GM19455 (cell line): Measurements from ENCODE around the gene CDCA4.

Experiments used
- ATAC-seq: cut with Tn5 transposase; IDR thresholded peaks from one replicate; pipeline ENCODE4 v1.9.1; 2021; ENCODE audit not compliant: unreplicated experiment

CDCA4 gene

DNA sequence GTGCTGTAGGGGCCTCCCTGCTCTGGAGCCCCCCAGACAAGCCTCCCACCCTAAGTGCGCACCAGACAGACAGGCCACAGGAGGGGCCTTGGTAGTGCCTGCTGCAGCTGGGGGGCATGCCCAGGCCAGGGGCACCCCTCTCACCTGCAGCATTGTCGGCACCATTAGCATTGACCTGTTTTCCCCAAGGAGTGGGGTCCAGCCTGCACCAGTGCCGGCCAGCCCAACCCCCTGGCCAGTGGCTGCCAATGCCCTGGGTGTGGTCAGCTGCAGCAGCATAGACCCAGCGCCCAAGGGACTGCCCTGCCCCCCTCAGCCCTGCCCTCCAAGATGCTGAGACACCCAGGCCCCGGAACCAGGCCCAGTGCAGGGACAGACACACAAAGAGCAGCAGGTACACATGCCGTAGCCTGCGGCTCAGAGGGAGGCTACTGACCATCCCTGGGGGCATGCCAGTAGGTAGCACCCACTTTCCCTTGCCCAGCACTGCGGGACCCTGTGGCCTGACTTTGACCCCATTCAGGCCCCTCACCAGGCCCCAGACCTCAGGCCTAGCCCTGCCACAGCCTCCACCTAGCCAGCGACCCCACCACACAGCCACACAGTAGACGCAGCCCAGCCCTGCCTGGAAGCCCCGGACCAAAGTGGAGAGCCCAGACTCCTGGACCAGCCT lies 43.7 kb downstream of the CDCA4 start:
- ATAC-seq = no peak

DNA sequence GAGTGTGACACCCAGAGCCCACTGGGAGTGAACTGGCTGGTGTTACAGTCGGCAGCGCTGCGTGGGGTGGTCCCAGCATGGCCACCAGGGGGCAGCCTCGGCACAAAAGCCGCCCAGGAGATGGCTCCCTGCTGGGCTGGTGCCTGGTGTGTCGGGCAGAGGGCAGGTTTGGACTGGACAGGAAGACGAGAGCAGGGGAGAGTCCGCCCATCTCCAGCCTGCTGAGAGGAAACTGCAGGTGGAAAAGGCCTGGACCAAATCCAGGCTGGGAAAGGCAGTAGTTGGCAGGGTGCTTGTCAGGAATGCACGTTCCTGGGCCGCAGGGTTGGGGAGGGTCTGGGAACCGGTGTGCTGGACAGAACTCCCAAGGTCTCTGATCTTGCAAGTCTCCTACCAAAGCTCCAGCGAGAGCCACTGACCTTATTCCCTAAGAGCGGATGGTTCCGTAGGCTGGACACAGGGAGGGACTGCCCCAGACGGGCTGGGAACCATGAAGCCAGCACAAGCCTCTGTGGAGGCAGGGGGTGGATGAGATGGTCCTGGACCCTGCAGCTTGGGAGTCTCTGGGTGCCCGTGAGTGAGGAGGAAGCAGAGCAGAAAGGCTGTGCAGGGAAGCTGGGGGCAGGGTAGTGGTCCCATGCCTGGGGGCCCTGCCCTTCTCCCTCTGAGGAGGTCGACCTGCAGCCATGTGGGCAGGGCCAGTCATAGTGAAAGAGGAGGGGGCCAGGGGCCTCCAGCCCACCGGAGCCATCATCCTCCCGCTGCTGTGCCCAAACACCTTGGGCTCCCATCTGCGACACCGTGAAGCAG lies 44.5 kb downstream of the CDCA4 start:
- no peak for ATAC-seq

DNA sequence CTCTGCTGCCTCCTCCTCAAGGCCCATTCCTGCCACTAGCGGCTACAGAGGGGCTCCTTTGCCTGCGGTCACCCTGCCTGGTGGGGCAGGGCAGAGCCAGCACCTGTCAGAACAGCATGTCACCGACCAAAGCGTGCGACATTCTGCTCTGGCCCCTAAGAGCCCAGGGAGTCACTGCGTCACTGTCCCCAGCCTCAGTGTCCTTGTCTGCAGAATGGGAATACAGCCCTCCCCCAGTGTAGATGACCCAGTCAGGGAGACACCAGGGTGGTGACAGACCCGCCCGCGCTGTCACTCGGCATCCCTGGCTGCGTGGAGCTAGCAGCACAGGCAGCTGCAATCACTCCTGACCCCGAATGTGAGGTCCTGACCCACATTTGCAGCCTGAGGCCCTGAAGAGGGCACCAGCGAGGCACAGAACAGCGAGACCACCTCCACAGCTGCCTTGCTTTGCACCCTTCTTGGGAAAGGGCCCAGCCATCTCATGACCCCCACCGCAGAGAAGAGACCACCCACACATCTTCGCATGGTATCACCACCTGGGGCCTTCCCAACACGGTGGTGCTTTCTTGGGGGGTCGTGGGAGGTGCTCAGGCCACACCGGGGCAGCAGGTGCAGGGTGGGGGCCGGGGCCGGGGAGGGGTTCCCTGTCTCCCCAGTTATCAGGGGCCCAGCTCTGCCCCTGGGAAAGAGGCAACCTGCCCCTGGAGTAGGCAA lies 45.2 kb downstream of the CDCA4 start:
- no peak for ATAC-seq

DNA sequence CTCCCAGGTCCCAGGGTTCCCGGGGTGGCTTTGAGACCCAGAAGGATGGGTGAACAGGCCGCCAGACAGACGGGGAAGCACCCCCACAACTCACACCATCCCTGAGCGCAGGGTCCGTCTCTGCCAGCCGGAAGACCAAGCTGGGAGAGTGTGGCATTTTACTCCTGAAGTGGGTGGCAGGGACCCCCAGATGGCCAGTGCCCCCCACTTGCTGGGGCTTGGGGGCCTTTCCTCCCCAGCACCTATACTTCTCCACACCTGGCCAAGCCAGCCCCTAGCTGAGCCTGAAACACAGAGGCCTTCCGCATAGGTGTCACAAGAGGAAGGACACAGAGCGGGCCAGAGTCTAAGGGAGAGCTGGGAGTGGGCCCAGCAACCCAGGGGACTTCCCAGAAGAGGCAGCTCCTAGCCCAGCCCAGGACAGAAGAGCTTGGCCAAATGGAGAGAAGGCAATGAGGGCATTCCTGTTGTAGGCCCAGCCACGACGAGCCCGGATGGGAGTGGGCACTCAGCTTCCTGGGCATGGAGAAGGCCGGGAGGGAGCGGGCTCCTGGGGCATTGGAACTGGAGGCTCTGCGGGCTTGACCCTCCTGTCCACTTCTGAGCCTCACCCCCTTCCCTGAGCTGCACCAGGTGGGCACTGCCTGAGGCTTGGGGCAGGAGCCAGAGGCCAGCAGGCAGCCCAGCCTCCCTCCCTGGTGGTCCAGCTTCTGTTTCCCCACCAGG lies 46.1 kb downstream of the CDCA4 start:
- ATAC-seq = no peak

DNA sequence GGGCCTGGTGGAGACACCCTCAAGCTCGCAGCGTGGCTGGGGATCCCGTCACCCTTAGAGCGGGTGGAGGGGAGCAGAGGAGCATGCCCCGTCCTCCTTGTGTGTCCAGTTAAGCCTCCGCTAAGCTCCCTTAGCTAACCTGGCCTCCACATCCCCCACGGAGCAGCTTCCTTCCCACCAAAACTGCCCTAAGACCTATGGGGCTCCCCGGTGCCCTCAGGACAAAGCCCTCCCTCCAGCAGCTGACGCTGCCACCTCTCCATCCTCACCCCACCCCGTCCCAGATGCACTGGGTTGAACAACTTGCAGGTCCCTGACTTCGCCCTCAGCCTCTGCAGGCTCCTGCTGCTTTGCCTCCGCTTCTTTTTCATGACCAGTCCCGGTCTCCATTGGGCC lies 46.7 kb downstream of the CDCA4 start:
- no peak for ATAC-seq

DNA sequence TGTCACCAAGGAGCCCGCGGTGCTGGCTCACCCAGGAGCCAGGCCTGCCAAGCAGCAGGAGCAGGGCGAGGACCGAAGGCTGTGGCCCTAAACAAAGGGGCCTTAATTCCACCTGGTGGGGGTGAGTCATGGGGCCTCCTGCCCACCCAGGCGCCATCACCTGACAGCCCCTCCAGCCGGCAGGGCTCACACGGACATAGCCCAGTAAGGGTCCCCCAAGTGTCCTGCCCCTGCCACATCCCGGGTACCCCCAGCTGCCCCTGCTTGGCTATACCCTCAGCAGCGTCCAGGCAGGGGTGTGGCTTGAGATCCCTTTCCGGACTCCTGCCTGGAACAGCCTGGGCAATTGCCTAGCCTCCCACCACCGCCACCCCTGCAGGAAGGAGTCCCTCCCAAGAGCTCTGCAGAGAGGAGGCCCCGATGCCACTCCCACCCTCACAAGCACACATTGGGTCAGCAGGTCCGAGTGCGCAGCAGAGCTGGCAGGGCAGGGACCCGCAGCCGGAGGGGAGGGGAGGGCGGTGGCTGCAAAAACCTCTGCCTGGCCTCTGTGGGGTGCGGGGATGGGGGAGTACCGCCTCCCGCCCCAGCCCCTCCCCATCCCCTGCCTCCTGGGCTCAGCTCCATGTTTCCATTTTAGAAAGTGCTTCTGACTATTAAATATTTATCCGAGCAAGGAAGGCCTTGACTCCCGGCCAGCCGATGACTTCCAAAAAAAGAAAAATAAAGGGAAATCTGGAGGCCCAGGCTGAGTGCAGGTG lies 47.3 kb downstream of the CDCA4 start:
- ATAC-seq = no peak

DNA sequence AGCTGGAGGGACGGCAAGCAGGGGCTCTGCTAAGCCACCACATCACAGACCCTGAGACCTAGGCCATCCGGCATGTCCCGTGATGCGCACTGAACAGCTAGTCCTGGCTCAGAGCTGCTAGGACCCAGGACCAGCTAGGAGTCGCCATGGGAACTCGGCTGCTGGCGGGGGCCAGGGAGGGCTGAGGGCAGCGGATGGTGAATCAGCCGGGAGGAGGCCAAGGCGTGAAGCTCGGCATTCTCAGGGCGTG lies 47.8 kb downstream of the CDCA4 start:
- ATAC-seq = no peak

DNA sequence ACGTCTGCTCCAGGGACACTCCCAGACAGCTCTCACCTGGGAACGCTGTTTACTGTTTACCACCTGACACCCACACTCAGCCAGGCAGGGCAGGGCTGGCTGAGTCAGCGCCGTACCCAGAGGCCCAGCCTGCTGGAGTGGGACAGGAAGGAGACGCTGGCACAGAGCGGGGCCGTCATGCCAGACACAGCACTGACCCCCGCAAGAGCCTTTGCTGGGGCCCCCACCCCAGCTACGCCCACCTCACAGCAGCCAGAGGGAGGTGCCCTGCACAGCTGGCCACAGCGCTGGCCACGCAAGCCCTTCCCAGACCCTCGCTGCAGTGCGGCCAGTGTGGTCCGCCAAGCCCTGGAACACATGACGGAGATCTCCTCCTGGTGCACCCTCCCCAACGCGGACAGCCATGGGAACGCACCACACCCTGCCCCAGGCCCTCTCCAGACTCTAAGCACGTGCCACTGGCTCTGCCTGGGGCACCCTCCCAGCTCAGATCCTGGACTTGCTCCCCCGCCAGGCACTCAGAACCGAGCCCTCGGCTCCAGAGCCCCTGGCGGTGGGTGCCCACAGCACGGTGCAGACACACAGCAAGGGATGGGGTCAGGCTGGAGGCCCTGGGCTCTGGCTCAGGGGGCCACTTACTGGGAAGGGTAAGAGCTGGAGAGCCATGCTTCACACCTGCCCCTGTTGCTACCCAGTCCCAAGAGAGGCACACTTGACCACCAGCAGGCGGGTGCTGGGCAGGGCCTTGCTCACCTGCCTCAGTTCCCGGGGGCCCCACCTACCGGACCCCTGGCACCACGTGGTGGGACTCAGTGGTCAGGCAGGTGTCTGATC lies 48.4 kb downstream of the CDCA4 start:
- ATAC-seq = no peak

DNA sequence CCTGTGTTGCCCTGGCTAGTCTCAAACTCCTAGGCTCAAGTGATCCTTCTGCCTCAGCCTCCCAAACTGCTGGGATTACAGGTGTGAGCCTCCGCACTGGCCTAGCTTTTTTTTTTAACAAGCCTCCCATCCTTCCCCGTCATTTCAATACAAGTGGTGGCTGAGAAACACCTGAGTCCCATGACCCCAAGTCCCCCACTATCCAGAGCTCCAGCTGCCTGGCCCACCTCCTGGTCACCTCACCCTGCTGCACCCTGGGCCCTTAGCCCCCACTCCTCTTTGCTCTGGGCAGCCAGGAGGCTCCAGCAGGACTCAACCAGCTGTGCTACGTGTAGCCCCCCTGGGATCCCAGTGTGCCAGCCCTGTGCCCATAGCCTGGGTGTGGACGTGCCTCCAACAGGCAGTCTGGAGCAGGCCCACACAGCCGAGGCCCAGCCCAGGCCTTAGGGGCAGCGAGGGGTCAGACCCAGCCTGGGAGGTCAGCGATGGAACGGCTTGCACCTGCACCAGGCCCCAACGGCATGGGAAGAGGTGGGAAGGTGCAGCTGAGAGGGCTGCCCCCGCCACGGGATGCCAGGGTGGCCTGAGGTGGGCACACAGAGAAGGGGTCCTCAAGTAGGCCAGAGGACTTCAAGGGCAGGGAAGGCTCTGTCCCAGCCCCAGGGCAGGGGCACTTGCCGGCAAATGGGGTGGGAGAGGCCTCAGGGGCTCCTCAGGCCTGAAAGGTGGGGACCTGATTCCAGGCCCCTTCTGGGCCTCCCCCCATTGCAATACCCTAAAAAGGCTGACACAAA lies 49.2 kb downstream of the CDCA4 start:
- no peak for ATAC-seq

DNA sequence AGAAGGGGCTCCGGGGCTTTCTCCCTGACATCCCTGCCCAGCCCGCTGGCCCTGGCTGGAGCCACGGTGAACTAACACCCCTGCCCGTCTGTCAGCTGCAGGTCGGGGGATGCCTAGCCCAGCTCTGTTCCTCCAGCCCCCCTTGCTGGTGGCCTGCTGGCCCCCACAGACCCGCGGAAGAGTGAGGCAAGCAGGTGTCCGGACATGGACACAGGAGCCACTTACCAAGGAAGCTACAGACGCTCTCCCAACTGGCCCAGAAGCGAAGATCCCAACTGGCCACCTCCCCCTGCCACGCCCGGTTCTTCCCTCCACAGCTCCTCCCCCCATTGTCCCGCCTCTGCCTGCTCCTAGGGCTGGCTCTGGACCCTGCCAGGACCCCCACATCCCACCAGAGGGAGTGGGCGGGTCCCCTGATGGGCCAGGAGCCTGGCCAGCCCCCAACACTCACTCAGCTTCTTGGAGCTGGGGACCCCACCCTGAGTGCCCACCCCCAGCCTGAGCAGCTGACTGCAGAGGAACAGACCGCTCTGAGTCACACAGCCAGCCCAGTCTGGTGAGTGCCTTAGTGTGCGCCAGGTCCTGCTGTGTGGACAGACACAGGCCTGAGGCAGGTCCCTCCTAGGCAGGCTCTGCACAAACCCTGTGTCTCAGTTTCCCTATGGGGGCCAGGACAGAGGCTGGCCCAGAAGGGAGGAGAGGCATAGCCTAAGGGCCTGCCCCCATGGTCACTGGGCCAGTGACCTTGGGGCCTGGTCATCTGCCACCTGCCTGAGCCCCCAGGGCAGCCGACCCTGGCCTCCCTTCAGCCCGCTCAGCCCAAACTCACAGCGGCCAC lies 50.4 kb downstream of the CDCA4 start:
- ATAC-seq = no peak

DNA sequence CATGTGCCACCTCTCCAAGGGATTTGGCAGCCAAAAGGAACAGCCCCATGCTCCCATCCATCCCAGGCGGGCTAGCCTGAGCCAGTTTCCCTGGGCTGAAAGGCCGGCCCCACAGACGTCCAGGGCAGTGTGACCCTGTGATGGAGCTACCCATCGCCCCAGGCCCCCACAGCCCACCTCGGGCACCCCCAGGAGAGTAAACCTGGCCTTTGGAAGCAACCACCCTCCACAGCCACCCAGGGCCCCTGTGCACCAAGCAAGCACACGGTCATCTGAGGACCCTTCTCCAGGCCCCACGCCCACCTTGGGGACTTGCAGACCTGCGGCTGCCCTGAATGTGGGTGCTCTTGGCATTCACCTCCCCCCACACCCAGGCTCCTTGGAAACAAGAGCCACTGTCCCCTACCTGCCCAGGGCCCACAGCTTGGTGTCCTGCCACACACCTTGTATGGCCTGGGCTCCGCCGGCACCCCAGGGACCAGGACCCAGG lies 51.1 kb downstream of the CDCA4 start:
- ATAC-seq = no peak

DNA sequence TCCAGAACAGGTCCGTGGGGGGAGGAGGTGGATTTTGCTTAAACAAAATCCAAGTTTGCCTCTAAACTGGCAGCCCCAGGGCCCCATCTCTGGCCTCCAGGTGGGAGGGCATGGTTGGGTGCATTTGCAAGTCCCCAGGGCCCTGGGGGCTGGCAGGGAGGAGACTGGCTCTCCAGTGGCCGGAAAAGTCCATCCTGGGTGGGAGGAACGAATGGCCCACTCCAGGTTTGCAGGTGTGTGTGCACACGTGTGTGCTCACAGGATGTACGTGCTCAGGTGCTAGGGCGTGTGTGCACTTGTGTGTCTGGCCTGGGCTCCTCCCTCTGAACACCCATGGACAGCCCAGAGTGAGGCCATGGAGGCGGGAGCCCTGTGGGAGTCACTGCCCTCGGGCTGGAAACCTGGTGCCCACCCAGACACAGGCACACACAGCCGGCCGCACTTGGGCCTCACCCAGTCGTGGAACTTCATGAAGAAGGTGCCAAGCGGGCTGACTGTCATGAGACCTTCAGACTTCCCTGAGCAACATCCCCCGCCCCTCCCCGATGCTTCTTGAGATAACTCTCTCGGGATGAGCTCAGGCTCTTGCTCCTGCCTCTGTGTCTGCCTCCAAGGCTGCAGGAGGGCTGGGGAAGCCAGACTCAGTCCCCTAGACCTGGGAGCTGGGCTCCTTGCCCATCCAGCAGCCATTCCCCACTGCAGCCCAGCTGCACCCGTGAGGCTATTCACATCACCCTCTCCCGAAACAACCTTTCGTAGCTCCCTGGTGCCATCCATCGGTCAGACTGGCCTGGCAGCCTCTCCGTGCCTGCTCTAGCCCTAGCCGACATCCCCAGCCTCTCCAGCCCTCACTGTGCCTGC lies 52.1 kb downstream of the CDCA4 start:
- ATAC-seq = no peak

DNA sequence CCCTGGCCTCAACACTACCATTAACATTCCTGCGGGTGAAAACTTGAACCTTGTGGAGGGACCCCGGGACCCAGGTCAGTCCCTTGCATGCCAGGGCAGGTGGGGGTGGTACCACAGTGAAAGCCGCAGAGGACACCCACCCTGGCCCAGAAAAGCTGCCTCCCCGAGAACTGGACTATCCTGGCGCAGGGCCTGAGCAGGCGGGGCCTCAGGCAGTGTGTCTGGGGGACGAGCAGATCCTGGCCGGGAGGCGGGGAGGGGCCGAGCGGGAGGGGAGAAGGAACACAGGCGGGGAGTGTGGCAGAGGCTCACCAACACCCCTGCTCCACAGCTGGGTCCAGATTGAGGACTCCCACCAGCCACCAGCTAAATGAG lies 52.7 kb downstream of the CDCA4 start:
- ATAC-seq = no peak

DNA sequence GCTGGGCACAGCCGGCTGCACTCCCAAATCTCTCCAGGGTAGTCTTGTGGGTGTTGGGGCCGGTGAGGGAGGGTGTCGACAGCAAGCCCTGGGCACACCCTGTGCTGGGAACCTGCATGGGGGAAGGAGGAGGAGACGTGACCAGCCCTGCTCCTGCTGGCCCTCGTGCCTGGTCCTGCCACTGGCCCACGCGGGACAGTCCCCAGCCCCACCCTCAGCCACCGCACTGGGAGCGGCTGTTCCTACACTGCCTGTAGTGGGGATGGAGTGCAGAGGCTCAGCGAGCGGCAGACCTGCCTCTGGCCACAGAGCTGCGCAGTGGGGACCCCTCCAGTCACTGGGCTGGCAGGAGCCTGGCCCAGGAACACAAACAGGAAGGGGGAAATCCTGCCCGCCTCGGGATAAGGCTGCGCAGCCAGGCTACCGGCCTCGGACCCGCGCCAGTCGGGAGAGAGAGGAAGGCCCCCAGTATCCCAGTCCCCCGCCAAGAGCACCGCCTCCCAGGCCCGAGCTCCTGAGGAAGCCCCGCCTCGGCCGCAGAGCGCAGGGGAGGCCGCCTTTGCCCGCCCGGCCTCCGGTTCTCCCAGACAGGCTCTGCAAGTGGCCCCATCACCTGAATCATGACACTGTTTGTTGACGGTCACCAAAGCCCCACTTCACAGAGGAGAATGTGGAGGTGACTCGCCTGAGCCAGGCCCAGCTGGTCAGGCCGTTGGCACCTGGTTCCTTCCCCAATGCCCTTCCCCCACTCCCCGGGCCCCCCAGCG lies 53.3 kb downstream of the CDCA4 start:
- no peak for ATAC-seq

DNA sequence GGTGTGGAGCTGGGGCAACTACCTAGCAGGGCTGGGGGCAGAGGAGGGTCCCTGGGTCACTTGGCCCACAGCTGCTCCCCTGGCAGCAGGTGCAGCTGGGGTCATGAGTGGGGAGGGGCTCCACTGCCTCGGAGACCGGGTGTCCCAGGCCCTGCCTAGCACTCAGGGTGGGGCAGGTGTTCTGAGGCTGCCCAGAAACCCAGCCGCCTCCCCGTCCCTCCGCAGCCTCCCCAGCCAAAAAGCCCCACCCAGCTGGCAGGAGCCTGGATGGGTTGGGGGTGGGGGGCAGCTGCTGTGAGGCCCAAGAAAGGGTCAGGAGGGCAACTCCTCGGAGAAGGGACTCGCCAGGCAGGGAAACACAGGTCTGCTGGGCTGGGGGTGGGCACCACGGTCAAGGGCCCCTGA lies 53.9 kb downstream of the CDCA4 start:
- no peak for ATAC-seq

DNA sequence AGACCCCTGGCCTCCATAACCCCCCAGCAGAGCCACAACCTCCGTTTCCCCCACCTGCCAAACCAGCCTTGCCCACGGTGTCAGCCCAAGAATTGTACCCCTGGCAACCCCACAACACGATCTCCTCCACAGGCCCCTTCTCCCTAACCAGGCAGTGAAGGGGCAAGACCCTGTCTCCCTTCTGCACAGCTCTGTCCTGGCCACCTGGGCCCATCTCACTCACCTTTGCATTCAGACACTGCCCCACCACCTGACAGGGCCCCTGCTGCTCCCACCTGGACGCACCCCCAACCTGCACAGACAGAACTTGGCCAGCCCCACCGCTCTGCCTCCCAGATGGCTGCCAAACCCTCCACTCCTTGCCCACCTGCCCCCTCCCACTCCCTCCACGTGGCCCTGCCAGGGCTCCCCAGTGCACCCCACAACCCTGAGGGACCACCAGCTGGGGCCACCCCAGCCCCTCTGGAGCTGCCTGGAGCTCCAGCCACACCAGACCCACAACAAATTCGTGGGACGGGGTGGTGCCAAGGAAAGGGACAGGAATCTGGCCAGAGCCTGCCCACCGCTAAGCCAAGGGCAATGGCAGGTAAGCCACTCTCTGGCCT lies 54.5 kb downstream of the CDCA4 start:
- ATAC-seq = no peak
